Measurements from ENCODE around the gene MATN4.

Gene MATN4

GRCh38 chr20:45254383-45255262, 53.5 kb downstream of the MATN4 start, which contains the start of gene SLPI:
SLPI (minus strand) TSS chr20:45254564; CDS start chr20:45254543, 21 bp downstream.
- no peak for DNase-seq (ENCODE audit: extremely low read depth, low read depth)

GRCh38 chr20:45253261-45253660, 54.8 kb downstream of the MATN4 start:
- no peak overlapping the region for H3K4me3 ChIP-seq (replicated peaks; ENCODE audit: low read depth, low read length)
- TF ChIP-seq CTCF (IDR thresholded peaks at IDR 0.05; ENCODE audit: low read depth, low read length, missing control alignments), result no peak
- DNase-seq (ENCODE audit: extremely low read depth, low read depth), result no peak

More at GRCh38 chr20:45254383-45255262, 53.5 kb downstream of the MATN4 start, which contains the start of gene SLPI:
- H3K4me3 ChIP-seq (replicated peaks; ENCODE audit: low read depth, low read length), result no peak within 1 kb of the TSS
- TF ChIP-seq CTCF (IDR thresholded peaks at IDR 0.05; ENCODE audit: low read depth, low read length, missing control alignments), result no peak

- DNase-seq (ENCODE audit: extremely low read depth, low read depth), result no peak
- no peak for TF ChIP-seq CTCF (IDR thresholded peaks at IDR 0.05; ENCODE audit: low read depth, low read length, missing control alignments)
- no peak overlapping the region for H3K4me3 ChIP-seq (replicated peaks; ENCODE audit: low read depth, low read length)
These were observed 56.1 kb downstream of the MATN4 start for GRCh38 chr20:45251884-45252560.

GRCh38 chr20:45248609-45249008, 59.5 kb downstream of the MATN4 start:
- no peak for DNase-seq (ENCODE audit: extremely low read depth, low read depth)
- H3K4me3 ChIP-seq (replicated peaks; ENCODE audit: low read depth, low read length), result no peak overlapping the region
- no peak for TF ChIP-seq CTCF (IDR thresholded peaks at IDR 0.05; ENCODE audit: low read depth, low read length, missing control alignments)

- no peak for TF ChIP-seq CTCF (IDR thresholded peaks at IDR 0.05; ENCODE audit: low read depth, low read length, missing control alignments)
- H3K4me3 ChIP-seq (replicated peaks; ENCODE audit: low read depth, low read length), result no peak overlapping the region
- DNase-seq (ENCODE audit: extremely low read depth, low read depth), result no peak
These were observed 60.2 kb downstream of the MATN4 start for GRCh38 chr20:45247865-45248264.

- no peak for TF ChIP-seq CTCF (IDR thresholded peaks at IDR 0.05; ENCODE audit: low read depth, low read length, missing control alignments)
- H3K4me3 ChIP-seq (replicated peaks; ENCODE audit: low read depth, low read length), result no peak overlapping the region
- DNase-seq (ENCODE audit: extremely low read depth, low read depth), result no peak
These were observed 62.0 kb downstream of the MATN4 start for GRCh38 chr20:45246109-45246508.
